Right lung (tissue), 10 donors: ENCODE measurements around the gene RASSF7. TPM values are rescaled to one million over a fixed set of nuclear protein-coding genes. Genes with fewer than 3 reads are reported as not detected.
"Not testable (repeated sequence)": the region's sequence is repeated elsewhere in the genome, so short reads cannot be mapped to it uniquely, and the experiment has no call there.

Experiments used
- DNase-seq, 2 donors: peaks; one replicate each; pipeline ENCODE4 v3.0.0-alpha.2; 2013
- long read RNA-seq, 8 donors: transcript quantifications; one replicate each; lab custom pipeline, GENCODE V29; 2026
- polyA plus RNA-seq, 5 donors: library from polyadenylated mRNA; unstranded; fragments of 120-200 nt; gene quantifications; one replicate each; pipeline versions ENCODE4 v1.2.1 to v1.2.3, GENCODE V29; 2013; ENCODE audit warnings: inconsistent platforms in 1 of 5, low replicate concordance in 1 of 5; ENCODE audit not compliant: insufficient read length in 5 of 5, insufficient read depth in 1 of 5

RASSF7 gene
- 10 to 100 TPM; 16.5 to 41.2 (median 27.6) TPM for polyA plus RNA-seq
- long read RNA-seq, donor 1, transcript RASSF7-201 (4 exons, 1,731 nt), result major isoform, 36 of 86 reads
- long read RNA-seq, donor 1, partial matches to known transcripts, result 36 of 86 reads
- long read RNA-seq, donor 1, other reads (novel, unspliced or antisense), result 11 of 86 reads
- long read RNA-seq, donor 2, transcript RASSF7-201 (4 exons, 1,731 nt), result major isoform, 10 of 17 reads
- long read RNA-seq, donor 2, partial matches to known transcripts, result 7 of 17 reads
- long read RNA-seq, donor 2, other reads (novel, unspliced or antisense), result 0 of 17 reads
- long read RNA-seq, donor 3, transcript RASSF7-201 (4 exons, 1,731 nt), result major isoform, 18 of 73 reads
- long read RNA-seq, donor 3, partial matches to known transcripts, result 54 of 73 reads
- long read RNA-seq, donor 3, other reads (novel, unspliced or antisense), result 0 of 73 reads
- long read RNA-seq, donor 4, transcript RASSF7-201 (4 exons, 1,731 nt), result major isoform, 15 of 18 reads
- long read RNA-seq, donor 4, partial matches to known transcripts, result 0 of 18 reads
- long read RNA-seq, donor 4, other reads (novel, unspliced or antisense), result 0 of 18 reads
- long read RNA-seq, donor 5, transcript RASSF7-201 (4 exons, 1,731 nt), result major isoform, 19 of 35 reads
- long read RNA-seq, donor 5, partial matches to known transcripts, result 13 of 35 reads
- long read RNA-seq, donor 5, other reads (novel, unspliced or antisense), result 0 of 35 reads
- long read RNA-seq, donor 6, transcript RASSF7-201 (4 exons, 1,731 nt), result major isoform, 25 of 38 reads
- long read RNA-seq, donor 6, partial matches to known transcripts, result 13 of 38 reads
- long read RNA-seq, donor 6, other reads (novel, unspliced or antisense), result 0 of 38 reads
- long read RNA-seq, donor 7, transcript RASSF7-201 (4 exons, 1,731 nt), result major isoform, 17 of 50 reads
- long read RNA-seq, donor 7, partial matches to known transcripts, result 32 of 50 reads
- long read RNA-seq, donor 7, other reads (novel, unspliced or antisense), result 0 of 50 reads
- long read RNA-seq, donor 8, transcript RASSF7-201 (4 exons, 1,731 nt), result major isoform, 8 of 13 reads
- long read RNA-seq, donor 8, partial matches to known transcripts, result 5 of 13 reads
- long read RNA-seq, donor 8, other reads (novel, unspliced or antisense), result 0 of 13 reads

GRCh38 chr11:560305-561147, at the start of gene RASSF7, which contains the start of gene LMNTD2:
Gene RASSF7 (plus strand): TSS chr11:560970. CDS start chr11:561769, 799 bp downstream.
Gene LMNTD2 (minus strand): TSS chr11:560738. CDS start chr11:560716, 22 bp downstream.
- peak; percentile 75 to 78 for DNase-seq

GRCh38 chr11:512761-513595, 47.8 kb upstream of the RASSF7 start:
- no peak for DNase-seq

GRCh38 chr11:514606-515005, 46.2 kb upstream of the RASSF7 start:
- no peak for DNase-seq

GRCh38 chr11:515131-515530, 45.6 kb upstream of the RASSF7 start:
- no peak for DNase-seq

- no peak for DNase-seq
Observed at GRCh38 chr11:516400-516799, 44.4 kb upstream of the RASSF7 start.

GRCh38 chr11:516918-517685, 43.7 kb upstream of the RASSF7 start:
- not testable (repeated sequence) for DNase-seq

GRCh38 chr11:518463-519202, 42.1 kb upstream of the RASSF7 start:
- peak; percentile 67 to 80 for DNase-seq

- DNase-seq, result no peak
Observed at GRCh38 chr11:520428-521176, 40.2 kb upstream of the RASSF7 start.

- DNase-seq, result no peak
Observed at GRCh38 chr11:521177-521688, 39.5 kb upstream of the RASSF7 start.

GRCh38 chr11:526192-526591, 34.6 kb upstream of the RASSF7 start:
- DNase-seq, result no peak

- DNase-seq, result no peak
Observed at GRCh38 chr11:528166-528814, 32.5 kb upstream of the RASSF7 start.

- no peak for DNase-seq
Observed at GRCh38 chr11:528815-529727, 31.7 kb upstream of the RASSF7 start.

- DNase-seq, result no peak
Observed at GRCh38 chr11:529728-530411, 30.9 kb upstream of the RASSF7 start.

- DNase-seq, result no peak
Observed at GRCh38 chr11:530960-531831, 29.6 kb upstream of the RASSF7 start.
